NCI-H2107 treated with DMSO at 0.1 percent for 48 hours (cell line): ENCODE results near the gene ZDHHC3.

Experiments
- DNase-seq: peaks from one replicate; lab custom pipeline; 2025; ENCODE audit not compliant: unreplicated experiment; lab: John Stamatoyannopoulos, UW

Gene ZDHHC3, protein sequence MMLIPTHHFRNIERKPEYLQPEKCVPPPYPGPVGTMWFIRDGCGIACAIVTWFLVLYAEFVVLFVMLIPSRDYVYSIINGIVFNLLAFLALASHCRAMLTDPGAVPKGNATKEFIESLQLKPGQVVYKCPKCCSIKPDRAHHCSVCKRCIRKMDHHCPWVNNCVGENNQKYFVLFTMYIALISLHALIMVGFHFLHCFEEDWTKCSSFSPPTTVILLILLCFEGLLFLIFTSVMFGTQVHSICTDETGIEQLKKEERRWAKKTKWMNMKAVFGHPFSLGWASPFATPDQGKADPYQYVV

GRCh38 chr3:44976002-44976815, at the start of gene ZDHHC3, which contains the start of gene EXOSC7:
TSS of gene ZDHHC3 (minus strand) at chr3:44976174. CDS start at chr3:44959436, 16,738 bp downstream.
TSS of gene EXOSC7 (plus strand) at chr3:44976244. CDS start at chr3:44976278, 34 bp downstream.
- peak; percentile 36 for DNase-seq

DNA sequence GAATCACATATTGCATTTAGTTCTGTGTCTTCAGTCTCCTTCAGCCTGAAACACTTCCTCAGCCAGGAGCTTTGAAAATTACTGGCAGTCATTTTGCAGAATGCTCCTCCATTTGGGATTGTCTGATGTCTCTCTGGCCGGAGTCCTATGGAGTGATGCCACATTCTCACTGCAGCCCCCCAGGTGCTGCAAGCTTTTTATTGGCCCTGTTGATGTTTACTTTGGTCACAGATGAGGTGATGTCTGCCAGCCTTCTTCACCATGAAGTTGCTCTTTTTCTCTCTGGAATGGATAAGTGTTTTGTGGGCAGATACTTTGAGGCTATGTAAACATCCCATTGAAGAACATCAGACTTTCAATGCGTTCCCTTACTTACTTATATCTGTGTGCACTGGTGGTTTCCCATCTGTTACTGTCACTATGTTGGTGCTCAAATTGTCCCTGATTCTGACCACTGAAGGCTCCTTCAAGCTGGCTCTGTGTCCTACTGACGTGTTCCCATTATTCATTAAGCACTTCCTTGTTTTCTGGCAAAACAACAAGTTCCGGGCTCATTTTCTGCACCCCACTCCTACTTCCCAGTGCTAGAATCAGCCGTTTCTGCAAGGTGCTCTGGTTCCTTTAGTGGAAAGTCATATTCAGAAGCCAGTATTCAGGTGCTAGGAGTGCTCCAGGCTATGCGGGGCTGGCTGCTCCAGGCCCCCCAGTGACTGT, 48.7 kb upstream of the ZDHHC3 start:
- no peak for DNase-seq

GRCh38 chr3:45023675-45024074, 47.7 kb upstream of the ZDHHC3 start:
- DNase-seq, result no peak

DNA sequence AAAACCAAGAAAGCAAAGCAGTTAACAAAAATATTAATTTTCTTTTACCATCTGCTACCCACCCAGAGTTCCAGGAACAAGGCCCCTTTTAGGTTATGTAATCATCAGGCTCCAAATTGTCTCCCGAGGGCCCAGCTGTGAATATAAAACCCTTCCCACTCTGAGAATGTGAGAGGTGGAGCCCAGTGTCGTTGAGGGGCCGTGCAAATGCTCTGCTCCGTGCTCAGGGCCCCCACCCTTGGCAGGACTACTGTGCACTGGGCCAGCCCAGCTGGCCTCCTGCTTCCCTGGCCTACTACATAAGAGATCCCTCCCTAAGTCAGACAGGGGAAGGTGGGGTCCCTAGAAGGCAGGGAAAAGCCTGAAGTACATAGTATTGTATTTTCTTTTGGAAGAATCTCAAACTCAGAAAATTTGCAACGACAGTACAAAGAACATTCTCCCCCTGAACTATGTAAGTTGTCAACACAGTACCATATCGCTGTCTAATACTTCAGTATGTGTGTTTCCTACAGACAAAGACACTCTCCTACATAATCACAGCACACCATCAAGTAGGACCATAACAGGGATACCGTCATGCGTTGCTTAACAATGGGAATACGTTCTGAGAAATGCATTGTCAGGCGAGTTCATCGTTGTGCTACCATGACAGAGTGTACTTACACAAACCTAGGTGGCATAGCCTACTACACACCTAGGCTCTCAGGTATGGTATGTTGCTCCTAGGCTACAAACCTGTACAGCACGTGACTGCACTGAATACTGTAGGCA, 45.7 kb upstream of the ZDHHC3 start:
- DNase-seq, result no peak

DNA sequence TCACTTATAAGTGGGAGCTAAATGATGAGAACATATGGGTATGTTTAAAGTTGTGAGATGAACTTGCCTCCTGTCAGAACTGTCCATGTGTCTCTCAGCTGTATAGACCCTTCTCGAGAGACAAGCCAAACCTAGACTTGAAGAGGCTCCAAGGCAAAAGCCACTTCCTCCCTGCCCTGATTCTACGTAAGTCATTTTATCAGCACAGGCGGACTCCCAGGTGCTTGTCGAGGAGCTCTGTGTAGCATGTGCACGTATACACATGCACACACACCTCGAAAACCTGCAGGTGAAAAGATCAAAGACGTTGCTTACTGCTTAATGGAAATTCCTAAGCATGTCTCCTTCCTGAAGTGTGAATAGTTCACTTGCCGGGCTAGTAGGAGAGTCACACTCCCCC, 44.6 kb upstream of the ZDHHC3 start:
- DNase-seq, result no peak

GRCh38 chr3:45017821-45018220, 41.8 kb upstream of the ZDHHC3 start:
- no peak for DNase-seq

- DNase-seq, result no peak
These were observed 40.9 kb upstream of the ZDHHC3 start for GRCh38 chr3:45016916-45017315.

- no peak for DNase-seq
These were observed 36.6 kb upstream of the ZDHHC3 start for GRCh38 chr3:45012577-45012976.

DNA sequence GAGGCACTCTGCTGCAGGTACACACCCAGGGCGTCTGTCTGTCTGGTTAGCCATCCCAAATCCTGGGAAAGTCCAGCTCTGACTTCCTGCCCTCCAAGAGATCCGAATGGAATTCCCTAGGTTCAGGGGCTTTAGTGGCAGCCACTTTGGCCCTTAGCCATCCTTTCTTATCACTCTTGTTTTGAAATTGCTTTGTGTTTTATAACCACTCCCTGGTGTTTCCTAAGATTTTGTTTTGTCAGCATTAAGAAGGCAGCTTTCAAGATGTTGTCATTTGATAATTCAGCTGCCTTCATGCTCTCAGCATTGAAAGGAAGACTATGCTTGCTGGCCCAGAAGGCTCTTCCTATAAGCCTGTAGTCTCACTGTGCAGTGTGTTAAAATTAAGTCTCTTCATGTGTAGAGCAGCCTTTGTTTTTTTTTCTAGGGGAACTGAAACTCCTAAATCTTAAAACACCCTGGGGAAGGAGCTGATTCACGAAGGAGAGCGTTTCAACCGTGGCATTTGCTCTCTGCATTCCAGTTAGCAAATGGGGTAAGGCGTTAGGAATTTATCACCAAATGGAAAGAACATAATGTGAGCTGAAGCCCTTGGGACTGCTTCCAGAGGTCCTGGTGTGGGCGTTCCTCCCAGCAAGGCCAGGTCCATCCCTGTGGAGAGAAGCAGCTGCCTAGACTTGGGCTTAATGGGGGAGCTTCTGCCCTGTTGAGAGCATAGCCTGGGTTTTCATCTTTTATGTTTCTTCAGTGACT, 36.0 kb upstream of the ZDHHC3 start:
- DNase-seq, result no peak

DNA sequence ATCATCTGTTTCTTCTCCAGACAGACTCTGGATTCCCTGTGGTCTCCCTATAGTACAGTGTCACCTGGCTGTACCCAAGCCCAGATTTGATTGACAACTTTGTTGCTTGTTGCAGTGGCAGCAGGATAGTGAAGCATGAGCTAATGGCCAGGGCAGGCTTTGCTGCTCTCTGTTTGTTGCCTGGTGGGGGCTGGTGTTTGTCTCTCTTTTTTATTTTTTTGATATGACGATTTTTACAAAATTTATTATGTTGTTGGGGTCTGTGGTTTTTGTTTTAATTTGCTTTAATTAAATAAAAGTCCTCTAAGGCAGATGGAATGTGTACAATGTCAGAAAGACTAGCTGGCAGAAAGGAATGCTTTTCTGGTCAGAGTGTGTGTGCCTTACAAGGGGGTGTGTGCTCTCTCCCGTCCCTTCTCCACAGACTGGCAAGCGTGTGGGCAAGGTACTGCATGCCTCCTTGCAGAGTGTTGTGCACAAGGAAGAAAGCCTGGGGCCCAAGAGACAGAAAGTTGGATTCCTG, 34.9 kb upstream of the ZDHHC3 start:
- no peak for DNase-seq

- no peak for DNase-seq
These were observed 33.9 kb upstream of the ZDHHC3 start for GRCh38 chr3:45009868-45010267.

- DNase-seq, result no peak
These were observed 32.1 kb upstream of the ZDHHC3 start for GRCh38 chr3:45008117-45008516.

DNA sequence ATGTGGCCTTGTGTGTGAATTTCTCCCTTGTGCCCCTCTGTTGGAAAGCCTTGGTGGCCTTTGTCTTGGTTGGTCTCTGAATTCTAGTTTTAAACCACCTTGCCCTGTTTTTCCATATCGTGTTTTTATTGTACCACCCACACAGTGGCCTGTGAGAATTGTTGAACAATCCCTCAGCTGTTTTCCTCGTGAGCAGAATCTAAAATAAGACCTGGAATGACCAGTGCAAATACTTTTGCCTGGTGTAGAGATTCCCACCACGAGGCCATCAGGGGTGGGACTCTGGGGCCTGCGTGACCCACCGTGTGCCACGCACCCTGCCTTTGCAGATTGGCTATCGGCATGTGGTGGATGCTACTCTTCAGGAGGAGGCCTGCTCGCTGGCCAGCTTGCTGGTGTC, 31.1 kb upstream of the ZDHHC3 start:
- DNase-seq, result no peak

DNA sequence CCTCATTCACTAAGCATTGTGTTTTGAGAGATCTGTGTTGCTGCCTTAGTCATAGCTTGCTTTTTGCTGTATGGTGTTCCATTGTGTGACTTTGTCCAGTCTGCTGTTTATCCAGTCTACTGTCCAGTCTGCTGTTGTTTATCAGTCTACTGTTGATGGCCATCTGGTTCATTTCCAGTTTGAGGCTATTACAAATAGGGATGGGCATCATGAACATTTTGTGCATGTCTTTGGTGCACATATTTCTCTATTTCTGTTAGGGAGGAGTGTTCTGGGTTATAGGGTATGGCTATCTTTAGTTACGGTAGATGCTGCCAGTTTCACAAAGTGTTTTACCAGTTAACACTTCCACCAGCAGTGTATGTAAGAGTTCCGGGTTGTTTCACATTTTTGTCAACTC, 27.9 kb upstream of the ZDHHC3 start:
- no peak for DNase-seq

DNA sequence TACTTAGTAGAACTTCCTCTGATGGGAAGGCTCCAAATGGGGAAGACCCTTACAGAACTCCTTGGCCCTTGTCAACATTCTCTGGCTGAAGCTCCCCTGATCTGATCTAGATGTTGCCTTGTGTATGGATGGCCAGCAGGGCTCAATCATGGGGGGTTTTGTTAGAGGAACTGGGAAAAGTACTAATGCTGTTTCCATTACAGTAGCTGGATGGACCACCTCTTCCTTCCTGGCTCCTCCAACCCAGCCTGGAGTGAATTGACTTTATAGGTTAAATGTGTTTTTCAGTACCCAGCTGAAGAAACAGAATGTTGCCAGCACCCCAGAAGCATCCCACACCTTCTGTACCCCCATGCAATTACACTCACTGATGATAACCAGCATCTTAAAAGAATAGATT, 27.4 kb upstream of the ZDHHC3 start:
- DNase-seq, result no peak

- DNase-seq, result no peak
These were observed 26.7 kb upstream of the ZDHHC3 start for GRCh38 chr3:45002720-45003119.

DNA sequence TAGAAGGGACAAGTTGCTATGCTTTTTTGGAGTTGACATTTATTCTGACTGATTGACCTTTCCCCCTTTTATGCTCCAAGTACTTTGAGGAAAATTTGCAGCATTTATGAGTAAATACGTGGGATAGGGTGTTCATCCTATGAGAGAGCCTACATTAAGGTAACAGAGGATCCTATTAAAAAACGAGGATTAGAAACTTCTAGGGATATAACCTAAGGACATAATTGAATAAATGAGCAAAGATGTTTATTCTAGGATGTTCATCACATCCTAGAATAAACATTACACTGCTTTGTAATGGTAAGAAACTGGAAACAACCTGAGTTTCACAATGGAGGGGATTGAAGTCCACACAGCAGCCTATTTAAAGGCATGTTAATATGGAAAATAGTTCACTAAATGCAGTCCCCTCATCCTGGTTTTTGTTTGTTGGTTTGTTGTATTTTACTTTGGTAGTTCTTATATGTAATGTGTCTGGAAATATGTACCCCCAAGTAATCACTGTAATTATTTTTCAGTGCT, 26.2 kb upstream of the ZDHHC3 start:
- DNase-seq, result no peak

- DNase-seq, result no peak
These were observed 25.8 kb upstream of the ZDHHC3 start for GRCh38 chr3:45001738-45002137.

- no peak for DNase-seq
These were observed 24.8 kb upstream of the ZDHHC3 start for GRCh38 chr3:45000823-45001222.

- no peak for DNase-seq
These were observed 23.8 kb upstream of the ZDHHC3 start for GRCh38 chr3:44999782-45000181.
